Measurements from ENCODE around the gene HMGB2.

HMGB2 gene

GRCh38 chr4:173333658-173334084 is 487 bp downstream of the HMGB2 start:
- peak; percentile 6 for DNase-seq

GRCh38 chr4:173332963-173333657 is 1.0 kb downstream of the HMGB2 start:
- DNase-seq = no peak

- no peak for DNase-seq
Measured at GRCh38 chr4:173332021-173332487, 2.1 kb downstream of the HMGB2 start.

GRCh38 chr4:173330590-173330989 is 3.6 kb downstream of the HMGB2 start:
- DNase-seq = no peak

- DNase-seq = no peak
Measured at GRCh38 chr4:173328236-173328901, 5.8 kb downstream of the HMGB2 start.

- DNase-seq = no peak
Measured at GRCh38 chr4:173325007-173325736, 9.0 kb downstream of the HMGB2 start.

- DNase-seq = peak; percentile 34
Measured at GRCh38 chr4:173319696-173320095, 14.5 kb downstream of the HMGB2 start.

- DNase-seq = peak; percentile 34
Measured at GRCh38 chr4:173318648-173319211, 15.4 kb downstream of the HMGB2 start.

GRCh38 chr4:173318240-173318639 is 15.9 kb downstream of the HMGB2 start:
- DNase-seq = no peak

- no peak for DNase-seq
Measured at GRCh38 chr4:173317004-173317403, 17.2 kb downstream of the HMGB2 start.

GRCh38 chr4:173316060-173316459 is 18.1 kb downstream of the HMGB2 start:
- DNase-seq = no peak

GRCh38 chr4:173314715-173315114 is 19.4 kb downstream of the HMGB2 start:
- DNase-seq = no peak

- DNase-seq = no peak
Measured at GRCh38 chr4:173311368-173311767, 22.8 kb downstream of the HMGB2 start.

GRCh38 chr4:173307778-173308177 is 26.4 kb downstream of the HMGB2 start:
- DNase-seq = no peak

GRCh38 chr4:173301518-173302201 is 32.5 kb downstream of the HMGB2 start:
- DNase-seq = no peak

- DNase-seq = no peak
Measured at GRCh38 chr4:173294444-173294843, 39.7 kb downstream of the HMGB2 start.

GRCh38 chr4:173293663-173294062 is 40.5 kb downstream of the HMGB2 start:
- no peak for DNase-seq

GRCh38 chr4:173291899-173292298 is 42.3 kb downstream of the HMGB2 start:
- no peak for DNase-seq

GRCh38 chr4:173289353-173289727 is 44.8 kb downstream of the HMGB2 start:
- peak; percentile 71 for DNase-seq

GRCh38 chr4:173288698-173289352 is 45.3 kb downstream of the HMGB2 start:
- DNase-seq = peak; percentile 35

GRCh38 chr4:173288296-173288695 is 45.9 kb downstream of the HMGB2 start:
- peak; percentile 38 for DNase-seq

- DNase-seq = no peak
Measured at GRCh38 chr4:173287486-173287885, 46.7 kb downstream of the HMGB2 start.

Data from NCI-H226 (cell line).